CD8-positive, alpha-beta memory T cell (primary cell): Measurements from ENCODE around the gene ANKRD52. TPM values are rescaled to one million over a fixed set of nuclear protein-coding genes. Genes with fewer than 3 reads are reported as not detected.

Experiments used
- CTCF ChIA-PET: fragments of 350-600 bp; sonication (Branson Sonifier 250); formaldehyde crosslinking; loops from one replicate; lab custom pipeline; 2021; ENCODE audit warnings: antibody characterized with exemption; lab: Charles Lee
- POLR2A ChIA-PET: fragments of 350-600 bp; sonication (Branson Sonifier 250); formaldehyde crosslinking; loops from one replicate; lab custom pipeline; 2021; ENCODE audit warnings: antibody characterized with exemption; lab: Charles Lee
- DNase-seq, 5 donors: peaks; one replicate each; pipeline versions ENCODE4 v3.0.0 to v3.0.0-alpha.2; 2020 to 2022; ENCODE audit warnings: mixed read lengths in 1 of 5
- H3K27ac ChIP-seq: one replicate; pipeline ENCODE4 v1.7.0; 2013; ENCODE audit warnings: low read depth, mild to moderate bottlenecking, low read length, moderate library complexity
- H3K27me3 ChIP-seq: 2 replicates; pipeline ENCODE4 v1.7.0; 2013; ENCODE audit warnings: low read length, mild to moderate bottlenecking; ENCODE audit not compliant: insufficient read depth, poor library complexity, severe bottlenecking
- H3K36me3 ChIP-seq: 2 replicates; pipeline ENCODE4 v1.7.0; 2013; ENCODE audit warnings: mild to moderate bottlenecking, low read length, moderate library complexity; ENCODE audit not compliant: insufficient read depth
- H3K4me1 ChIP-seq: 2 replicates; pipeline ENCODE4 v1.7.0; 2013; ENCODE audit warnings: mild to moderate bottlenecking, low read length, moderate library complexity; ENCODE audit not compliant: insufficient read depth
- H3K4me3 ChIP-seq: 2 replicates; pipeline ENCODE4 v1.7.0; 2013; ENCODE audit warnings: mild to moderate bottlenecking, low read length
- H3K9me3 ChIP-seq: 2 replicates; pipeline ENCODE4 v1.7.0; 2013; ENCODE audit warnings: mild to moderate bottlenecking, low read length
- H3K27ac Mint-ChIP-seq, 8 donors: one replicate each; pipeline ENCODE4 v1.8.0; 2020 to 2021; ENCODE audit warnings: mixed read lengths in 8 of 8, mild to moderate bottlenecking in 6 of 8, inconsistent platforms in 3 of 8, moderate library complexity in 3 of 8
- H3K27me3 Mint-ChIP-seq, 2 donors: one replicate each; pipeline ENCODE4 v1.8.0; 2020 to 2021; ENCODE audit warnings: mixed read lengths in 2 of 2, mild to moderate bottlenecking in 1 of 2, moderate library complexity in 1 of 2
- H3K36me3 Mint-ChIP-seq, 3 donors: one replicate each; pipeline ENCODE4 v1.8.0; 2020 to 2021; ENCODE audit warnings: mixed read lengths in 3 of 3, inconsistent platforms in 1 of 3, mild to moderate bottlenecking in 1 of 3
- H3K4me1 Mint-ChIP-seq, 3 donors: one replicate each; pipeline ENCODE4 v1.8.0; 2020 to 2021; ENCODE audit warnings: mixed read lengths in 3 of 3, inconsistent platforms in 1 of 3, mild to moderate bottlenecking in 1 of 3
- H3K4me3 Mint-ChIP-seq, 7 donors: one replicate each; pipeline ENCODE4 v1.8.0; 2020 to 2021; ENCODE audit warnings: mixed read lengths in 7 of 7, mild to moderate bottlenecking in 6 of 7, moderate library complexity in 4 of 7, inconsistent platforms in 2 of 7
- H3K9me3 Mint-ChIP-seq, 5 donors: one replicate each; pipeline ENCODE4 v1.8.0; 2020 to 2022; ENCODE audit warnings: mixed read lengths in 5 of 5, mild to moderate bottlenecking in 3 of 5, moderate library complexity in 2 of 5, inconsistent platforms in 1 of 5
- polyA plus RNA-seq: library from polyadenylated mRNA; unstranded; fragments of 300-500 nt; fragmentation: Illumina TruSeq; gene quantifications from one replicate; pipeline ENCODE4 v1.2.3, GENCODE V29; 2021
- total RNA-seq, 2 experiments: library from RNA; stranded (reverse); gene quantifications; one replicate each; pipeline ENCODE4 v1.2.3, GENCODE V29; 2021

The ANKRD52 gene
- total and polyA plus RNA-seq, 3 experiments from 2014 or later, result 16.1 to 69.9 (median 67.0) TPM

DNA sequence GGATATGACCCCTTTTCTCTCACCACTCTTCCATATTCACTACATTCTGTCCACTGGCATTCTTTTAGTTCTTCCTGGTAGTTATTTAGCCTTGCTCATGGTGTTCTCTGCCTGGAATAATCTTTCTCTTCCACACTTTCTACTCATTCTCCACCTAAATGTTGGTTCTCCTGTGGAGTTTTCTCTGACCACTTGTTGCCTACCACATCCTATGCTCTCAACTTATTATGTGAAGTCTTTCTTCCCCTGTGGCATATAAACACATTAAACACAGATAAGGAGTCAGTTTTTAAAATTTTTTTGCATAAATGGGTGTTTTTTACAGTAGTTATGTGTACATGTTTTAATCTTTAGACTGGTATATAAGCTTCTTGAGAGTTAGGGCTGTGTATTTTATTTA lies 65.6 kb downstream of the ANKRD52 start:
- Mint-ChIP-seq H3K27me3 (peaks cover 0 to 8% of the 10 kb centered on the region in 2 donors), H3K4me3 (peak overlapping the region in 5 of 7 donors; percentile 2 to 81 (median 26)), H3K9me3 (no peaks in the 10 kb centered on the region), H3K4me1 (peaks cover 30 to 37% (median 34%) of the 10 kb centered on the region in 3 donors), H3K27ac (peak overlapping the region in 5 of 8 donors; percentile 43 to 90 (median 76)), H3K36me3 (peaks cover 0 to 14% (median 3%) of the 10 kb centered on the region in 3 donors)
- no peak overlapping the region for H3K4me3 ChIP-seq
- no peak overlapping the region for H3K27ac ChIP-seq
- H3K36me3 ChIP-seq, result no peaks in the 10 kb centered on the region
- DNase-seq, result no peak
- ChIA-PET CTCF (interaction anchor here (0.9 to 6.4 kb wide), 9 partner anchors 11 to 280 kb away, joined by 3 to 121 read pairs (median 5); partner anchors contain the start of genes ANKRD52, ESYT1, RNF41 and RPL41), POLR2A (interaction anchor here (0.8 kb wide), 1 partner anchor 14 kb away, joined by 3 read pairs; no protein-coding TSS in a partner anchor)
- peaks cover 24% of the 10 kb centered on the region for H3K4me1 ChIP-seq
- H3K9me3 ChIP-seq, result no peaks in the 10 kb centered on the region
- no peaks in the 10 kb centered on the region for H3K27me3 ChIP-seq

DNA sequence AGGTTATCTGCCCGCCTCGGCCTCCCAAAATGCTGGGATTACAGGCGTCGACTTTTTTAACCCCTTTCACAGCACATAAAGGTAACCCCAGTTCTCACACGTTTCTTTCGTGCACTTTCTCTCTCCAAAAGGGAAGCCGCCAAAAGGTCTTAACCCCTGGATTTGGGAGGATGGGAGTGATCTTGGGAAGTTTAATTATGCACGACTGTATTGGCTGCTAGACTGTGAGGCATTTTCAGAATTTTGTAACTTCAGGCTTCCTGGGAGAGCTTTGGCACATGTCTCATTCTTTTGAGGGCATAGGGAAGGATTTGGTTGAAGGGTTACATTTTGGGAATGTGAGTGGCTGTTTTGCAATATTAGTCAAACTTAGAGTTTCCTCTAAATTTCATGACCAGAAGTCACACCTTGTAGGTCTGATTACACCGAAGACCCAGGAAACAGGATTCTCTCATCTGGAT lies 67.5 kb downstream of the ANKRD52 start:
- peak overlapping the region; percentile 93 to 100 (median 98) for H3K27ac Mint-ChIP-seq
- Histone ChIP-seq H3K4me1 (peaks cover 31% of the 10 kb centered on the region), H3K4me3 (peak overlapping the region; percentile 36), H3K27ac (peak overlapping the region; percentile 84), H3K27me3 (no peaks in the 10 kb centered on the region), H3K9me3 (no peaks in the 10 kb centered on the region), H3K36me3 (peaks cover 11% of the 10 kb centered on the region)
- peaks cover 0 to 8% of the 10 kb centered on the region in 2 donors for H3K27me3 Mint-ChIP-seq
- CTCF ChIA-PET, result interaction anchor here (1.2 to 6.4 kb wide), 13 partner anchors 11 to 274 kb away, joined by 3 to 121 read pairs (median 11); partner anchors contain the start of genes ANKRD52, CNPY2, ESYT1 and PA2G4
- H3K9me3 Mint-ChIP-seq, result no peaks in the 10 kb centered on the region
- peaks cover 0 to 26% (median 3%) of the 10 kb centered on the region in 3 donors for H3K36me3 Mint-ChIP-seq
- peak overlapping the region; percentile 92 to 99 (median 97) for H3K4me3 Mint-ChIP-seq
- peak in 1 of 5 donors; percentile 10 for DNase-seq
- peaks cover 40 to 53% (median 48%) of the 10 kb centered on the region in 3 donors for H3K4me1 Mint-ChIP-seq
- POLR2A ChIA-PET, result interaction anchor here (0.6 to 4.8 kb wide), 7 partner anchors 29 to 446 kb away, joined by 3 to 60 read pairs (median 3); partner anchors contain the start of genes ESYT1, RPL41 and ZC3H10

DNA sequence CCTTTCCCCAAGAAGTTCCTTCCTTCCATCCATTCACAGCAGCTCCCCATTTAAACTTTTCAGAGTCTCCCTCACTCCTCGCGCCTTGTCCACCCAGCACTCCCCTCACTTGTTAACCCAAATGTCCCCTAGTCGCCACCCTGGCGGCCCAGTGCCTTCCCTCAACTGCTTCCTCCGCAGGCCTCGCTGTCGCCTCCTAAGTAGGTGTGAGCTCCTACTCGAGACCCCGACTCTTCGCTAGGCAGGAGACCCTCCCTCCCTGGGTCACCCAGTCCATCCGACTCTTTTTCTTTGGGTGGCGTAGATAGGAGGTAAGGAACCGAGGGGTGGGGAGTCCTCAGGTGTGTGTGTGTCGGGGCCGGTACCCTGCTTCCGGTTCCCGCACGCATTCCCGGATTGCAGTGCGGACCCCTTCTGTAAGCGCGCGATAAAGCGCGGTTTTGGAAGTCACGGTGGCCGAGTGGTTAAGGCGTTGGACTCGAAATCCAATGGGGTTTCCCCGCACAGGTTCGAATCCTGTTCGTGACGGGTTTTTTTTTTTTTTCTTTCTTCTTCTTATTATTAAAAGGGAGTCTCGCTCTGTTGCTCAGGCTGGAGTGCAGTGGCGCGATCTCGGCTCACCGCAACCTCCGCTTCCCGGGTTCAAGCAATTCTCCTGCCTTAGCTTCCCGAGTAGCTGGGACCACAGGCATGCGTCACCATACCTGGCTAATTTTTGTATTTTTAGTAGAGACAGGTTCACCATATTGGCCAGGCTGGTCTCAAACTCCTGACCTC lies 68.1 kb downstream of the ANKRD52 start:
- H3K4me3 ChIP-seq, result peak overlapping the region; percentile 95
- peaks cover 40 to 54% (median 49%) of the 10 kb centered on the region in 3 donors for H3K4me1 Mint-ChIP-seq
- peak overlapping the region; percentile 92 to 99 (median 97) for H3K4me3 Mint-ChIP-seq

GRCh38 chr12:56189099-56189917 lies 68.9 kb downstream of the ANKRD52 start, which contains the start of gene SMARCC2:
Gene SMARCC2, minus strand, starts transcription at chr12:56189483. Its CDS starts 22 bp downstream, at chr12:56189461.
- Histone ChIP-seq H3K9me3 (no peaks in the 10 kb centered on the region), H3K36me3 (peaks cover 20% of the 10 kb centered on the region), H3K4me3 (peak within 1 kb of the TSS; percentile 95), H3K27me3 (no peaks in the 10 kb centered on the region), H3K27ac (peak within 1 kb of the TSS; percentile 84), H3K4me1 (peaks cover 31% of the 10 kb centered on the region)
- Mint-ChIP-seq H3K36me3 (peaks cover 0 to 40% (median 5%) of the 10 kb centered on the region in 3 donors), H3K4me3 (peak within 1 kb of the TSS; percentile 92 to 99 (median 97)), H3K27ac (peak within 1 kb of the TSS; percentile 93 to 100 (median 98)), H3K9me3 (no peaks in the 10 kb centered on the region), H3K4me1 (peaks cover 40 to 54% (median 52%) of the 10 kb centered on the region in 3 donors), H3K27me3 (peaks cover 0 to 8% of the 10 kb centered on the region in 2 donors)
- peak; percentile 80 to 90 (median 84) for DNase-seq
- ChIA-PET CTCF (interaction anchor here (0.7 to 6.4 kb wide), 54 partner anchors 8 to 453 kb away, joined by 3 to 121 read pairs (median 5); partner anchors contain the start of genes ANKRD52, CNPY2, CS and ESYT1), POLR2A (interaction anchor here (0.5 to 4.8 kb wide), 23 partner anchors 9 to 473 kb away, joined by 3 to 60 read pairs (median 5); partner anchors contain the start of genes CD63, CNPY2, ESYT1 and MYL6)

More for the DNA sequence above, 68.1 kb downstream of the ANKRD52 start:
- Histone ChIP-seq H3K4me1 (peaks cover 31% of the 10 kb centered on the region), H3K27me3 (no peaks in the 10 kb centered on the region), H3K9me3 (no peaks in the 10 kb centered on the region), H3K27ac (peak overlapping the region; percentile 84), H3K36me3 (peaks cover 13% of the 10 kb centered on the region)
- peak; percentile 54 to 78 (median 68) for DNase-seq
- Mint-ChIP-seq H3K36me3 (peaks cover 0 to 32% (median 3%) of the 10 kb centered on the region in 3 donors), H3K27ac (peak overlapping the region; percentile 93 to 100 (median 98)), H3K27me3 (peaks cover 0 to 8% of the 10 kb centered on the region in 2 donors), H3K9me3 (no peaks in the 10 kb centered on the region)
- CTCF ChIA-PET, result interaction anchor here (0.7 to 6.4 kb wide), 51 partner anchors 8 to 454 kb away, joined by 3 to 121 read pairs (median 5); partner anchors contain the start of genes ANKRD52, CNPY2, CS and ESYT1
- POLR2A ChIA-PET, result interaction anchor here (0.6 to 4.8 kb wide), 23 partner anchors 10 to 474 kb away, joined by 3 to 60 read pairs (median 5); partner anchors contain the start of genes CD63, CNPY2, ESYT1 and MYL6

GRCh38 chr12:56188778-56189098 lies 69.4 kb downstream of the ANKRD52 start:
- peaks cover 31% of the 10 kb centered on the region for H3K4me1 ChIP-seq
- H3K4me1 Mint-ChIP-seq, result peaks cover 40 to 54% (median 52%) of the 10 kb centered on the region in 3 donors
- DNase-seq, result peak in 2 of 5 donors; percentile 13 to 42

DNA sequence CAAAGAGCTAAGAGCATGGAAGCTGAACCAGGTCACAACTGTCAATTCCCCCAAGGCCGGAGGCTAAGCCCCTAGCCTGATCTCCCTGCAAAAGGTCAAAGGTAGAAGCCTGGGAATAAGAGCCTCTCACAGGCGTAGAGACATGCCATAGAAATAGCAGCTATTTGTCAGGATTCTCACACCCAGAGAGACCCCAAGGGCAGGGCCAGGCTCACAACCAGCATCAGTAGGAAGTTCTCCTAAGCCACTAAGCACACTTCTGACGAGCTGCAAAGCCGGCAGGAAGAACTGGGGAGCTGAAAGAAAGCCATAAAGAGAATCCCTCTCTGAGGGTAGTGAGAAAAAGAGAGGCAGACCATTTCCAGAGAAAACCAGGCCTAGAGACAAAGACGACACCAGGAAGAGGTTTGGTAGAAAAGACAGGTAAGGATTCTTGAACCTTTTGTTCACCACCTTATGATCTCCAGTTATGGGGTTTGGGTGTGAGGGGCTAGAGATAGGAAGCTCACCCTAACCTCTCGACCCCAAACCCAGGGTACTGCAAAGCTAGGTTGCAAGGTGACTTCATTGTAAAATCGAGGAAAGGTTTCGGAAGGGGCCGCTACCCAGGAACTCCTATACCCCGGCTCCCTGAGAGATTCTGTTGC lies 69.9 kb downstream of the ANKRD52 start:
- Histone ChIP-seq H3K9me3 (no peaks in the 10 kb centered on the region), H3K4me3 (peak overlapping the region; percentile 46), H3K4me1 (peaks cover 31% of the 10 kb centered on the region), H3K27me3 (no peaks in the 10 kb centered on the region), H3K27ac (peak overlapping the region; percentile 75), H3K36me3 (peaks cover 29% of the 10 kb centered on the region)
- H3K27ac Mint-ChIP-seq, result peak overlapping the region; percentile 85 to 98 (median 92)
- ChIA-PET CTCF (interaction anchor here (1.1 to 6.4 kb wide), 12 partner anchors 13 to 276 kb away, joined by 3 to 121 read pairs (median 16); partner anchors contain the start of genes ESYT1, MYL6, RNF41 and RPL41), POLR2A (interaction anchor here (0.9 to 4.8 kb wide), 7 partner anchors 27 to 142 kb away, joined by 3 to 60 read pairs (median 11); partner anchors contain the start of genes ESYT1, MYL6B, PA2G4 and RNF41)
- peak in 1 of 5 donors; percentile 27 for DNase-seq
- H3K27me3 Mint-ChIP-seq, result peaks cover 0 to 8% of the 10 kb centered on the region in 2 donors
- H3K9me3 Mint-ChIP-seq, result no peaks in the 10 kb centered on the region
- H3K4me1 Mint-ChIP-seq, result peaks cover 39 to 50% (median 48%) of the 10 kb centered on the region in 3 donors
- peak overlapping the region; percentile 86 to 92 (median 88) for H3K4me3 Mint-ChIP-seq
- H3K36me3 Mint-ChIP-seq, result peaks cover 0 to 50% (median 7%) of the 10 kb centered on the region in 3 donors

More at GRCh38 chr12:56188778-56189098, 69.4 kb downstream of the ANKRD52 start:
- ChIA-PET POLR2A (interaction anchor here (1.1 to 4.8 kb wide), 10 partner anchors 28 to 450 kb away, joined by 3 to 60 read pairs (median 11); partner anchors contain the start of genes ESYT1, MYL6, MYL6B and PA2G4), CTCF (interaction anchor here (0.8 to 6.4 kb wide), 24 partner anchors 8 to 450 kb away, joined by 3 to 121 read pairs (median 8); partner anchors contain the start of genes CS, ESYT1, MYL6 and RNF41)
- Histone ChIP-seq H3K36me3 (peaks cover 25% of the 10 kb centered on the region), H3K27ac (peak overlapping the region; percentile 75), H3K9me3 (no peaks in the 10 kb centered on the region), H3K27me3 (no peaks in the 10 kb centered on the region), H3K4me3 (peak overlapping the region; percentile 46)
- Mint-ChIP-seq H3K27ac (peak overlapping the region; percentile 85 to 98 (median 92)), H3K9me3 (no peaks in the 10 kb centered on the region), H3K36me3 (peaks cover 0 to 46% (median 7%) of the 10 kb centered on the region in 3 donors), H3K4me3 (peak overlapping the region; percentile 86 to 92 (median 88)), H3K27me3 (peaks cover 0 to 8% of the 10 kb centered on the region in 2 donors)
